ENCODE data around the gene TMEM115. TPM values are rescaled to one million over a fixed set of nuclear protein-coding genes. Genes with fewer than 3 reads are reported as not detected.
A peak's percentile ranks its signal among the peaks of the same experiment; 100 is the strongest.
"Not testable (repeated sequence)": the region's sequence is repeated elsewhere in the genome, so short reads cannot be mapped to it uniquely, and the experiment has no call there.

The TMEM115 gene
- total and polyA plus RNA-seq, 3 experiments from 2014 or later = 30.5 to 47.2 (median 33.2) TPM

DNA sequence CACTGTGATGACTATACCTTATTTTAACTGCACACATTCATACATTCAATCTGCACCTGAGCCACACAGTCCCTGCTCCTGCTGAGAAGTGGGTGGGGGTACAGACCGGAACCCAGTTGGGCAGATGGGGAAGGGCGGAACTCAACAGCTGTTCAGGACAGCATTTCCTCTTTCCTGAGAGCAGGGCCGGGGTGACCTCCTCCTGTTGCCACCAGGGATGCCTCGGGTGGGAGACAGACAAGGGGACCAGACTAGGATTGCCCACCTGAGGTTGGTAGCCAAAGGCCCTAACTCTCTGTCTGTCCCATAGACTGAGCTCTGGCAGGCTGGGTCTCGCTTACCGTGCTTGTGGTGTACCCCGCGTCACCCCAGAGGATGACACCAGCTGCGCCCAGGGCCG is 40.7 kb downstream of the TMEM115 start:
- peak overlapping the region in 6 of 7 donors; percentile 14 to 38 (median 31) for H3K4me3 Mint-ChIP-seq

GRCh38 chr3:50318163-50318562 is 41.2 kb downstream of the TMEM115 start:
- Histone ChIP-seq H3K27ac (ENCODE audit: low read depth, low read length) (no peak overlapping the region), H3K4me1 (ENCODE audit: insufficient read depth, low read length) (peaks cover 35% of the 10 kb centered on the region), H3K4me3 (ENCODE audit: low read length) (no peak overlapping the region), H3K27me3 (ENCODE audit: insufficient read depth, low read length, poor library complexity, severe bottlenecking) (no peaks in the 10 kb centered on the region), H3K36me3 (ENCODE audit: insufficient read depth, low read length) (no peaks in the 10 kb centered on the region), H3K9me3 (ENCODE audit: low read length) (no peaks in the 10 kb centered on the region)
- Mint-ChIP-seq H3K4me1 (peaks cover 41 to 66% (median 58%) of the 10 kb centered on the region in 3 donors), H3K4me3 (peak overlapping the region in 2 of 7 donors; percentile 25 to 37), H3K36me3 (peaks cover 0 to 3% (median 2%) of the 10 kb centered on the region in 3 donors), H3K27ac (peak overlapping the region in 2 of 8 donors; percentile 24 to 43), H3K9me3 (no peaks in the 10 kb centered on the region), H3K27me3 (peaks cover 0 to 2% of the 10 kb centered on the region in 2 donors)
- ChIA-PET CTCF (interaction anchor here (1.0 to 3.1 kb wide), 6 partner anchors 12 to 72 kb away, joined by 3 to 16 read pairs (median 5); partner anchors contain the start of genes HYAL3 and NAA80), POLR2A (interaction anchor here (0.6 to 5.2 kb wide), 3 partner anchors 9 to 26 kb away, joined by 4 to 31 read pairs (median 4); partner anchors contain the start of genes HYAL3, IFRD2 and NAA80)
- DNase-seq = no peak

More for the DNA sequence above, 40.7 kb downstream of the TMEM115 start:
- Mint-ChIP-seq H3K36me3 (peaks cover 0 to 3% (median 2%) of the 10 kb centered on the region in 3 donors), H3K27me3 (peaks cover 0 to 2% of the 10 kb centered on the region in 2 donors), H3K9me3 (no peaks in the 10 kb centered on the region), H3K4me1 (peaks cover 41 to 67% (median 57%) of the 10 kb centered on the region in 3 donors), H3K27ac (peak overlapping the region in 3 of 8 donors; percentile 43 to 75 (median 57))
- Histone ChIP-seq H3K4me1 (ENCODE audit: insufficient read depth, low read length) (peaks cover 35% of the 10 kb centered on the region), H3K9me3 (ENCODE audit: low read length) (no peaks in the 10 kb centered on the region), H3K36me3 (ENCODE audit: insufficient read depth, low read length) (no peaks in the 10 kb centered on the region), H3K4me3 (ENCODE audit: low read length) (no peak overlapping the region), H3K27me3 (ENCODE audit: insufficient read depth, low read length, poor library complexity, severe bottlenecking) (no peaks in the 10 kb centered on the region), H3K27ac (ENCODE audit: low read depth, low read length) (no peak overlapping the region)
- no peak for DNase-seq
- CTCF ChIA-PET = interaction anchor here (2.0 to 3.1 kb wide), 4 partner anchors 10 to 20 kb away, joined by 4 to 16 read pairs (median 8); partner anchors contain the start of genes HYAL3, NAA80 and TUSC2
- POLR2A ChIA-PET = interaction anchor here (1.3 to 5.2 kb wide), 2 partner anchors 20 to 26 kb away, joined by 4 to 31 read pairs; partner anchors contain the start of genes HYAL3, IFRD2 and NAA80

GRCh38 chr3:50317300-50317699 is 42.0 kb downstream of the TMEM115 start:
- peak overlapping the region; percentile 4 to 92 (median 84) for H3K4me3 Mint-ChIP-seq
- H3K36me3 ChIP-seq (ENCODE audit: insufficient read depth, low read length) = no peaks in the 10 kb centered on the region
- POLR2A ChIA-PET = interaction anchor here (0.6 to 5.2 kb wide), 6 partner anchors 11 to 25 kb away, joined by 3 to 31 read pairs (median 10); partner anchors contain the start of genes HYAL3, IFRD2 and NAA80
- no peaks in the 10 kb centered on the region for H3K27me3 ChIP-seq (ENCODE audit: insufficient read depth, low read length, poor library complexity, severe bottlenecking)
- peaks cover 35% of the 10 kb centered on the region for H3K4me1 ChIP-seq (ENCODE audit: insufficient read depth, low read length)
- no peaks in the 10 kb centered on the region for H3K9me3 Mint-ChIP-seq
- peak overlapping the region; percentile 43 for H3K27ac ChIP-seq (ENCODE audit: low read depth, low read length)
- H3K27ac Mint-ChIP-seq = peak overlapping the region; percentile 67 to 98 (median 94)
- H3K36me3 Mint-ChIP-seq = peaks cover 0 to 3% (median 2%) of the 10 kb centered on the region in 3 donors
- CTCF ChIA-PET = interaction anchor here (1.0 to 3.1 kb wide), 7 partner anchors 13 to 71 kb away, joined by 3 to 16 read pairs (median 4); partner anchors contain the start of genes HYAL3 and NAA80
- peaks cover 41 to 64% (median 58%) of the 10 kb centered on the region in 3 donors for H3K4me1 Mint-ChIP-seq
- H3K4me3 ChIP-seq (ENCODE audit: low read length) = no peak overlapping the region
- peaks cover 0 to 2% of the 10 kb centered on the region in 2 donors for H3K27me3 Mint-ChIP-seq
- no peak for DNase-seq
- H3K9me3 ChIP-seq (ENCODE audit: low read length) = no peaks in the 10 kb centered on the region

DNA sequence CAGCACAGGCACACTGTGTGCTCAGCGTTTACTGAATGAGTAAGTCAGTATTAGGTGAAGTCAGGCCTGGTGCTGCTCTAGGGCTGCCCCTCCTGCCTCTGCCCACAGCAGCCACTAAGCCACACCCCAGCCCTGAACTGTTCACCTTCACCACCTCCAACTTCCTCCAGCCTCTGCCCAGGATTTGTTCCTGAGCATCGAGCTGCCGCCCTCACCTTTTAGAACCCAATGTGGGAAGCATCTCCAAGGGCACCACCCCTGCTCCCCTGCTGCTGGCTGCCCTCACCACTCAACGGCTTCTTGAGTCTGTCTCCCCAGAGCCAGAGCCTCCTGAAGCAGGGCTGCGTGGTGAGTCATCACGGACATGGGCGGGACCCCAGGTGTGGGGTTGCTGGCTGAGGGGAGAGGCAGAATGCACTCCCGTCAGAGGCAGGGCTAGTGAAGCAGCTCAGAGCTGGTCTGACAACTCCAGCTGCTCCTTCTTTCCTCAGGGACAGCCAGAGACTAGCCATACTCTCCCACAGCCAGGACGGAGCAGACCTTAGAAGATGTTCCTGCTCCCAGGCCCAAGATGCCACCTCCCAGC is 42.6 kb downstream of the TMEM115 start:
- H3K9me3 ChIP-seq (ENCODE audit: low read length) = no peaks in the 10 kb centered on the region
- no peak overlapping the region for H3K4me3 ChIP-seq (ENCODE audit: low read length)
- DNase-seq = peak in 4 of 5 donors; percentile 64 to 90 (median 74)
- peak overlapping the region; percentile 43 for H3K27ac ChIP-seq (ENCODE audit: low read depth, low read length)
- H3K36me3 Mint-ChIP-seq = peaks cover 0 to 3% (median 2%) of the 10 kb centered on the region in 3 donors
- H3K27ac Mint-ChIP-seq = peak overlapping the region; percentile 67 to 98 (median 94)
- H3K4me3 Mint-ChIP-seq = peak overlapping the region; percentile 4 to 92 (median 84)
- H3K4me1 Mint-ChIP-seq = peaks cover 41 to 64% (median 58%) of the 10 kb centered on the region in 3 donors
- ChIA-PET POLR2A (interaction anchor here (0.6 to 5.2 kb wide), 6 partner anchors 12 to 24 kb away, joined by 3 to 31 read pairs (median 10); partner anchors contain the start of genes HYAL3, IFRD2 and NAA80), CTCF (interaction anchor here (0.6 to 3.1 kb wide), 7 partner anchors 11 to 70 kb away, joined by 3 to 16 read pairs (median 4); partner anchors contain the start of genes HYAL3 and NAA80)
- peaks cover 0 to 2% of the 10 kb centered on the region in 2 donors for H3K27me3 Mint-ChIP-seq
- H3K9me3 Mint-ChIP-seq = no peaks in the 10 kb centered on the region
- H3K4me1 ChIP-seq (ENCODE audit: insufficient read depth, low read length) = peaks cover 31% of the 10 kb centered on the region
- no peaks in the 10 kb centered on the region for H3K27me3 ChIP-seq (ENCODE audit: insufficient read depth, low read length, poor library complexity, severe bottlenecking)
- no peaks in the 10 kb centered on the region for H3K36me3 ChIP-seq (ENCODE audit: insufficient read depth, low read length)

DNA sequence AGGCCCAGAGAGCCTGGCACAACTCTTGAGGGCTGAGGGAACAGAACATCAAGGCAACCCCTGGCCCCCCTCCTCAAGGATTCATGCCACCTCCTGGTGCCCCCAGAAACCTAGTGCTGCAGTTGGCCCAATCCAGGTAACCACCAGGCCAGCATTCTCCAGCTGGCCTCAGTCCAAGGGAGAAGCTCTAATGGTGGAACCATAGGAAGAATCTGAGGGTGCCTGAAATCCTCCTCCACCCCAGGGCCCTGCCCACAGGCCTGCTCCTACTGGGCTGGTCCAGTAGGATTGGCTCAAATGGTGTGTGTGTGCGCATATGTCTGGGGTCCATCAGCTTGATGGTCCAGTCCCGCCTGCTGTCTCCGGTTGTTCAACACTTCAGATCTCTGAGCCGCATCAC is 44.5 kb downstream of the TMEM115 start:
- Mint-ChIP-seq H3K36me3 (peaks cover 0 to 2% (median 2%) of the 10 kb centered on the region in 3 donors), H3K27me3 (peaks cover 0 to 2% of the 10 kb centered on the region in 2 donors), H3K9me3 (no peaks in the 10 kb centered on the region), H3K27ac (peak overlapping the region in 6 of 8 donors; percentile 56 to 87 (median 82)), H3K4me3 (no peak overlapping the region), H3K4me1 (peaks cover 32 to 54% (median 48%) of the 10 kb centered on the region in 3 donors)
- ChIA-PET POLR2A (interaction anchor here (5.2 kb wide), 1 partner anchor 16 kb away, joined by 31 read pairs; the partner anchor contains the start of genes HYAL3 and NAA80), CTCF (interaction anchor here (1.2 to 3.0 kb wide), 3 partner anchors 10 to 16 kb away, joined by 3 to 13 read pairs (median 6); partner anchors contain the start of genes HYAL3 and NAA80)
- no peak overlapping the region for H3K27ac ChIP-seq (ENCODE audit: low read depth, low read length)
- peaks cover 20% of the 10 kb centered on the region for H3K4me1 ChIP-seq (ENCODE audit: insufficient read depth, low read length)
- no peaks in the 10 kb centered on the region for H3K36me3 ChIP-seq (ENCODE audit: insufficient read depth, low read length)
- H3K9me3 ChIP-seq (ENCODE audit: low read length) = no peaks in the 10 kb centered on the region
- H3K4me3 ChIP-seq (ENCODE audit: low read length) = no peak overlapping the region
- DNase-seq = no peak
- no peaks in the 10 kb centered on the region for H3K27me3 ChIP-seq (ENCODE audit: insufficient read depth, low read length, poor library complexity, severe bottlenecking)

- no peak overlapping the region for H3K4me3 ChIP-seq (ENCODE audit: low read length)
- H3K36me3 ChIP-seq (ENCODE audit: insufficient read depth, low read length) = no peaks in the 10 kb centered on the region
- Mint-ChIP-seq H3K27me3 (peaks cover 0 to 2% of the 10 kb centered on the region in 2 donors), H3K4me3 (peak overlapping the region in 1 of 7 donors; percentile 50), H3K36me3 (peaks cover 0 to 3% (median 2%) of the 10 kb centered on the region in 3 donors), H3K9me3 (no peaks in the 10 kb centered on the region), H3K4me1 (peaks cover 28 to 49% (median 44%) of the 10 kb centered on the region in 3 donors), H3K27ac (peak overlapping the region in 3 of 8 donors; percentile 12 to 52 (median 23))
- no peak overlapping the region for H3K27ac ChIP-seq (ENCODE audit: low read depth, low read length)
- peaks cover 16% of the 10 kb centered on the region for H3K4me1 ChIP-seq (ENCODE audit: insufficient read depth, low read length)
- ChIA-PET POLR2A (no interaction called here), CTCF (interaction anchor here (1.5 to 3.0 kb wide), 2 partner anchors 10 to 15 kb away, joined by 6 to 13 read pairs; partner anchors contain the start of genes HYAL3 and NAA80)
- H3K27me3 ChIP-seq (ENCODE audit: insufficient read depth, low read length, poor library complexity, severe bottlenecking) = no peaks in the 10 kb centered on the region
- DNase-seq = no peak
- H3K9me3 ChIP-seq (ENCODE audit: low read length) = no peaks in the 10 kb centered on the region
These were observed 45.0 kb downstream of the TMEM115 start for GRCh38 chr3:50314342-50314741.

DNA sequence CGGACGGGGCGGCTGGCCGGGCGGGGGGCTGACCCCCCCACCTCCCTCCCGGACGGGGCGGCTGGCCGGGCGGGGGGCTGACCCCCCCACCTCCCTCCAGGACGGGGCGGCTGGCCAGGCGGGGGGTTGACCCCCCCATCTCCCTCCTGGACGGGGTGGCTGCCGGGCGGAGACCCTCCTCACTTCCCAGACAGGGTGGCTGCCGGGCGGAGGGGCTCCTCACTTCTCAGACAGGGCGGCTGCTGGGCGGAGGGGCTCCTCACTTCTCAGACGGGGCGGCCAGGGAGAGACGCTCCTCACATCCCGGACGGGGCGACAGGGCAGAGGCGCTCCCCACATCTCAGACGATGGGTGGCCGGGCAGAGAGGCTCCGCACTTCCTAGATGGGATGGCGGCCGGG is 47.3 kb downstream of the TMEM115 start:
- H3K4me3 Mint-ChIP-seq; H3K27ac Mint-ChIP-seq; H3K36me3 ChIP-seq (ENCODE audit: insufficient read depth, low read length); H3K36me3 Mint-ChIP-seq; H3K9me3 Mint-ChIP-seq; CTCF ChIA-PET; H3K27me3 ChIP-seq (ENCODE audit: insufficient read depth, low read length, poor library complexity, severe bottlenecking); H3K4me3 ChIP-seq (ENCODE audit: low read length); POLR2A ChIA-PET; H3K27ac ChIP-seq (ENCODE audit: low read depth, low read length); H3K27me3 Mint-ChIP-seq; H3K9me3 ChIP-seq (ENCODE audit: low read length); DNase-seq: not testable (repeated sequence)
- peaks cover 11% of the 10 kb centered on the region for H3K4me1 ChIP-seq (ENCODE audit: insufficient read depth, low read length)
- peaks cover 17 to 28% (median 24%) of the 10 kb centered on the region in 3 donors for H3K4me1 Mint-ChIP-seq

All from CD8-positive, alpha-beta memory T cell (primary cell).